SK-N-SH (cell line): ENCODE data around the gene CDH13.

ENCODE experiments used
- CTCF ChIP-seq: fragments of 200-600 bp; sonication (generic); IDR thresholded peaks from 2 replicates; pipeline ENCODE4 v1.6.1; 2017; ENCODE audit warnings: antibody characterized with exemption, mild to moderate bottlenecking, moderate library complexity
- EZH2phosphoT487 ChIP-seq: fragments of 200-600 bp; sonication (generic); IDR thresholded peaks from 2 replicates; pipeline ENCODE4 v1.6.1; 2017; ENCODE audit warnings: low read depth, mixed run types, mild to moderate bottlenecking, antibody characterized with exemption, moderate library complexity, borderline replicate concordance
- FOXM1 ChIP-seq: IDR thresholded peaks from 2 replicates; pipeline ENCODE4 v1.4.0; 2012; ENCODE audit warnings: low read depth, mild to moderate bottlenecking
- MEF2A ChIP-seq: IDR thresholded peaks from 2 replicates; pipeline ENCODE4 v1.4.0; 2012; ENCODE audit warnings: low read depth, borderline replicate concordance
- YY1 ChIP-seq: IDR thresholded peaks from 2 replicates; pipeline ENCODE4 v1.4.0; 2012; ENCODE audit warnings: low read depth, mild to moderate bottlenecking
- ZBTB33 ChIP-seq: IDR thresholded peaks from 2 replicates; pipeline ENCODE4 v1.4.0; 2012; ENCODE audit warnings: low read depth, borderline replicate concordance

- TF ChIP-seq FOXM1 = no peak
- TF ChIP-seq EZH2phosphoT487 = no peak
- TF ChIP-seq CTCF = no peak
- no peak for TF ChIP-seq MEF2A
- TF ChIP-seq YY1 = no peak
- no peak for TF ChIP-seq ZBTB33
Measured at GRCh38 chr16:83725313-83725712, 1098.5 kb downstream of the CDH13 start.
